Gastroesophageal sphincter (tissue), 4 donors: ENCODE data around the gene CHRNA5. TPM values are rescaled to one million over a fixed set of nuclear protein-coding genes. Genes with fewer than 3 reads are reported as not detected.
A peak's percentile ranks its signal among the peaks of the same experiment; 100 is the strongest.
"Not testable (repeated sequence)": the region's sequence is repeated elsewhere in the genome, so short reads cannot be mapped to it uniquely, and the experiment has no call there.

Experiments
- ATAC-seq: fragments of 150-250 bp; one replicate; pipeline ENCODE4 v1.9.1; 2016; ENCODE audit warnings: mild to moderate bottlenecking, moderate library complexity
- H3K27ac ChIP-seq, 4 donors: fragments of 200-600 bp; sonication (generic) in 3 of 4; 1 replicate in 3 of 4; 2 replicates in 1 of 4; pipeline ENCODE4 v1.5.1; 2016 to 2019
- H3K27me3 ChIP-seq: fragments of 200-600 bp; sonication (generic); one replicate; pipeline ENCODE4 v1.5.1; 2019
- H3K36me3 ChIP-seq, 2 donors: fragments of 200-600 bp; sonication (generic); one replicate each; pipeline ENCODE4 v1.5.1; 2019; ENCODE audit warnings: control low read depth in 1 of 2
- H3K4me1 ChIP-seq, 3 donors: fragments of 200-600 bp; sonication (generic); 1 replicate in 2 of 3; 2 replicates in 1 of 3; pipeline ENCODE4 v1.5.1; 2016 to 2019; ENCODE audit warnings: control low read depth in 2 of 3
- H3K4me3 ChIP-seq, 2 donors: fragments of 200-600 bp; sonication (generic); one replicate each; pipeline ENCODE4 v1.5.1; 2019; ENCODE audit warnings: mild to moderate bottlenecking in 1 of 2, moderate library complexity in 1 of 2
- H3K9me3 ChIP-seq, 3 donors: fragments of 200-600 bp; sonication (generic); one replicate each; pipeline ENCODE4 v1.5.1; 2017 to 2019; ENCODE audit warnings: control low read depth in 2 of 3
- EP300 ChIP-seq: sonication (generic); formaldehyde crosslinking; IDR thresholded peaks from one replicate; pipeline ENCODE4 v1.6.1; 2017; ENCODE audit warnings: antibody characterized with exemption, mild to moderate bottlenecking
- POLR2A ChIP-seq, 2 donors: fragments of 450-650 bp; IDR thresholded peaks; one replicate each; pipeline ENCODE4 v1.6.1; 2017; ENCODE audit warnings: antibody characterized with exemption in 2 of 2, mild to moderate bottlenecking in 2 of 2, moderate library complexity in 1 of 2
- POLR2AphosphoS5 ChIP-seq: sonication (generic); formaldehyde crosslinking; IDR thresholded peaks from one replicate; pipeline ENCODE4 v1.6.1; 2017; ENCODE audit warnings: antibody characterized with exemption
- WGBS, 2 donors: methylation state at CpG; one replicate each; pipeline ENCODE4 v1.1.5; 2018; ENCODE audit warnings: low coverage in 1 of 2; 5-methylcytosine and 5-hydroxymethylcytosine counted together
- total RNA-seq, 4 donors: library from RNA; depleted of rRNA; stranded (reverse); fragments of >200 nt; gene quantifications; one replicate each; pipeline ENCODE4 v1.1.0, GENCODE V29; 2016
- TF ChIP-seq, protein P1 (sequence below), 4 experiments: fragments of 200-600 bp in 2 of 4; fragments of 450-650 bp in 2 of 4; sonication (generic) in 1 of 4; IDR thresholded peaks; one replicate each; pipeline ENCODE4 v1.5.1; 2017 to 2019; ENCODE audit warnings: antibody characterized with exemption in 4 of 4, mild to moderate bottlenecking in 2 of 4, moderate library complexity in 2 of 4

The CHRNA5 gene
- 1 to 10 TPM in 3 of 4 donors, under 1 TPM in 1; 0.93 to 4.0 (median 1.6) TPM for total RNA-seq

DNA sequence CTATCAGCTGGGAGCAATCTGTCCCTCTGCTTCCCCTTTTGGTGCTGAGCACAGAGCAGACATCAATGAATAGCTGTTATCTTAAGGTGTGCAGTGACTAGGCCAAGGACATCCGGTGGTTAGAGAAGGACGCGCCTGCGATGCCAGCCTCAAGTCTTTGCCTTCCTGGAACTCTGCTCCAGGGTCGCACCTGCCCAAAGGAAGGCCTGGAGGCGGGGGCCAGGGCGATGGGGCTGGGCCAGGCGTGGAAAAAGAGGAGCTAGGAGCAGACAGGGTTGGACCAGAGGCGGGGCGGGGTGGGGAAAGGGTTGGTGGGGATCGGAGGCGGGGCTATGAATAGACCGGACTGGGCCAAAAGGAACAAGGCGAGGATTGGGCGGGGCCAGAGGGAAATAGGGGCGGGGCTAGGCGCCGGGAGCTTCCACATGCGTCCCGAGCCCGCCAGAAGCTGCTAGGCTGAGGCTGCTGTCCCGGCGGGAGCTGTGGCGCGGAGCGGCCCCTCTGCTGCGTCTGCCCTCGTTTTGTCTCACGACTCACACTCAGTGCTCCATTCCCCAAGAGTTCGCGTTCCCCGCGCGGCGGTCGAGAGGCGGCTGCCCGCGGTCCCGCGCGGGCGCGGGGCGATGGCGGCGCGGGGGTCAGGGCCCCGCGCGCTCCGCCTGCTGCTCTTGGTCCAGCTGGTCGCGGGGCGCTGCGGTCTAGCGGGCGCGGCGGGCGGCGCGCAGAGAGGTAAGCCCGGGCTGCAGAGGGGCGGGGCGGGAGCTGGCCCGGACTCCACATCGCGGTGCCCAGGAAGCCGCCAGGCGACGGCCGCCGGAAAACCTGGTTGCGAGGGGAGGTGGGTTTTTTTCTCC lies at the start of gene CHRNA5:
TSS of gene CHRNA5 (plus strand) at position 424 of the 854 bp plus-strand sequence. CDS start at position 624, 200 bp downstream.
- Histone ChIP-seq H3K27ac (peak within 1 kb of the TSS in 3 of 4 donors; percentile 70 to 80 (median 75)), H3K36me3 (no peaks in the 10 kb centered on the region), H3K4me3 (peak within 1 kb of the TSS; percentile 52 to 71), H3K4me1 (peaks cover 0 to 20% (median 0%) of the 10 kb centered on the region in 3 donors), H3K9me3 (no peaks in the 10 kb centered on the region), H3K27me3 (peaks cover 10% of the 10 kb centered on the region)
- 0% methylated on average over 1 to 14 of the region's 75 CpGs for WGBS, 2 donors
- TF ChIP-seq POLR2A (IDR thresholded peaks at IDR 0.05) (no peak), EP300 (no peak), POLR2AphosphoS5 (no peak)
- TF ChIP-seq, protein P1, sequence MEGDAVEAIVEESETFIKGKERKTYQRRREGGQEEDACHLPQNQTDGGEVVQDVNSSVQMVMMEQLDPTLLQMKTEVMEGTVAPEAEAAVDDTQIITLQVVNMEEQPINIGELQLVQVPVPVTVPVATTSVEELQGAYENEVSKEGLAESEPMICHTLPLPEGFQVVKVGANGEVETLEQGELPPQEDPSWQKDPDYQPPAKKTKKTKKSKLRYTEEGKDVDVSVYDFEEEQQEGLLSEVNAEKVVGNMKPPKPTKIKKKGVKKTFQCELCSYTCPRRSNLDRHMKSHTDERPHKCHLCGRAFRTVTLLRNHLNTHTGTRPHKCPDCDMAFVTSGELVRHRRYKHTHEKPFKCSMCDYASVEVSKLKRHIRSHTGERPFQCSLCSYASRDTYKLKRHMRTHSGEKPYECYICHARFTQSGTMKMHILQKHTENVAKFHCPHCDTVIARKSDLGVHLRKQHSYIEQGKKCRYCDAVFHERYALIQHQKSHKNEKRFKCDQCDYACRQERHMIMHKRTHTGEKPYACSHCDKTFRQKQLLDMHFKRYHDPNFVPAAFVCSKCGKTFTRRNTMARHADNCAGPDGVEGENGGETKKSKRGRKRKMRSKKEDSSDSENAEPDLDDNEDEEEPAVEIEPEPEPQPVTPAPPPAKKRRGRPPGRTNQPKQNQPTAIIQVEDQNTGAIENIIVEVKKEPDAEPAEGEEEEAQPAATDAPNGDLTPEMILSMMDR (IDR thresholded peaks at IDR 0.05), result no peak
- peak; percentile 99 for ATAC-seq

DNA sequence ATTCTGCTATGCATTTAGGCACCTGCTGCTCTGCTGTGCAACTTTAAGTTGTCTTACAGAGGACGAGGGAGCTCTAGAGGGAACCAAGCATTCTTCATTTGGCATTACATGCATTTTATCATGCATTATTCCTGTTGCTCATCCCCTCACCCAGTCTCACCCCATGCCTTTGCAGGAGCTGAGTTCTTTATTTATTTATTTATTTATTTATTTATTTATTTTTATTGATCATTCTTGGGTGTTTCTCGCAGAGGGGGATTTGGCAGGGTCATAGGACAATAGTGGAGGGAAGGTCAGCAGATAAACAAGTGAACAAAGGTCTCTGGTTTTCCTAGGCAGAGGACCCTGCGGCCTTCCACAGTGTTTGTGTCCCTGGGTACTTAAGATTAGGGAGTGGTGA lies 45.3 kb upstream of the CHRNA5 start:
- not testable (repeated sequence) for H3K4me3 ChIP-seq, H3K9me3 ChIP-seq, H3K4me1 ChIP-seq, H3K27me3 ChIP-seq, ATAC-seq, H3K27ac ChIP-seq
- WGBS, 2 donors, result 100% methylated on average over 1 of the region's 3 CpGs
- peaks cover 0 to 49% of the 10 kb centered on the region in 2 donors for H3K36me3 ChIP-seq

DNA sequence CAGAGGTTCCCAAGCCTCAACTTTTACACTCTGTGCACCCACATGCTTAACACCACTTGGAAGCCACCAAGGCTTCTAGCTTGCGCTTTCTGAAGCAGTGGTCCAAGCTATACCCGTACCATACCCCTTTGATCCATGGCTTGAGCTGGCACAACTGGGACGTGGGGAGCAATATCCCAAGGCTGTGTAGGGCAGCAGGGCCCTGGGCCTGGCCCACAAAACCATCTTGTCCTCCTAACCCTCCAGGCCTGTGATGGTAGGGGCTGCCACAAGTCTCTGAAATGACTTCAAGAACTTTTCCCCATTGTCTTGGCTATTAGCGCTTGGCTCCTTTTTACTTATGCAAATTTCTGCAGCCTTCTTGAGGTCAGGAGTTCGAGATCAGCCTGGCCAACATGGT lies 41.1 kb upstream of the CHRNA5 start:
- ATAC-seq, result no peak
- H3K9me3 ChIP-seq, result no peaks in the 10 kb centered on the region
- no peak overlapping the region for H3K4me3 ChIP-seq
- no peak overlapping the region for H3K27ac ChIP-seq
- no peaks in the 10 kb centered on the region for H3K27me3 ChIP-seq
- 80 to 100% methylated on average over 2 to 3 of the region's 5 CpGs for WGBS, 2 donors
- no peaks in the 10 kb centered on the region for H3K4me1 ChIP-seq
- H3K36me3 ChIP-seq, result peaks cover 0 to 20% of the 10 kb centered on the region in 2 donors
- TF ChIP-seq, protein P1 (IDR thresholded peaks at IDR 0.05), result no peak
- TF ChIP-seq POLR2A (IDR thresholded peaks at IDR 0.05), result no peak
- no peak for TF ChIP-seq POLR2AphosphoS5
- no peak for TF ChIP-seq EP300

DNA sequence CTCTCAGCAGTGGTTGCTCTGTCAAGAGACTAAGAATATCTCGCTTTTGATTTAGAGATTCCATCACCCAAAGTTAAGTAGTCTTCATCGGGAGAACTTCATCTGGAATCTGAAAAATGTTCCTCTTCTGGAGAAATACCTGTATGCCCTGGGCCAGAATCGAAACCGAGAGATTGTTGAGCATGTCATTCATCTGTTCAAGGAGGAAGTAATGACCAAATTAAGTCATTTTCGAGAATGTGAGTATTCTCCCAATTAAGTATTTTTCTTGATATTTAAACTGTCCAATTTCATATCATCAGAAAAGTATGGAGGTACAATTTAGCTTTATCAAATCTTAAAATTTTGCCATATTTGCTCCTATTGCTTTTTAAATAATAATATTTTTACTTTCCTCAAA lies 38.0 kb upstream of the CHRNA5 start:
- no peaks in the 10 kb centered on the region for H3K27me3 ChIP-seq
- H3K36me3 ChIP-seq, result peaks cover 0 to 12% of the 10 kb centered on the region in 2 donors
- WGBS, 2 donors, result 84% methylated on average over 5 of the region's 5 CpGs
- no peaks in the 10 kb centered on the region for H3K9me3 ChIP-seq
- no peak overlapping the region for H3K4me3 ChIP-seq
- no peak for ATAC-seq
- no peak for TF ChIP-seq POLR2AphosphoS5
- TF ChIP-seq, protein P1 (IDR thresholded peaks at IDR 0.05), result no peak
- TF ChIP-seq POLR2A (IDR thresholded peaks at IDR 0.05), result no peak
- TF ChIP-seq EP300, result no peak
- no peaks in the 10 kb centered on the region for H3K4me1 ChIP-seq
- no peak overlapping the region for H3K27ac ChIP-seq

DNA sequence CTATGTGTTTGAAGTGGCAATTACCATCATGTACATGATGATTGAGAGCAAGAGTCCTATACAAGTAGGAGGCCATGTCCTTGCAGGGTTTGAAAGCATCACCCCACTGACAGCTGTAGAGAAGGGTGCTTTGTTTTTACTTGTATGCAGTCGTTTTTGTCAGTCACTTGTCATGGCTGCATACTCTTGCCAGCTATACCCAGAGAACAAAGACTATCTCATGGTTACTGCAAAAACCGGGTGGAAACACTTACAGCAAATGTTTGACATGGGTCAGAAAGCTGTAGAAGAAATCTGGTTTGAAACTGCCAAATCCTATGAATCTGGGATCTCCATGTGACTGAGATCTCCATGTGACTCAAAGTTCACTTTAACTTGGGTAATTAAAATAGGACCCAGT lies 32.0 kb upstream of the CHRNA5 start:
- Histone ChIP-seq H3K4me1 (no peaks in the 10 kb centered on the region), H3K4me3 (no peak overlapping the region), H3K27me3 (no peaks in the 10 kb centered on the region), H3K27ac (no peak overlapping the region), H3K9me3 (no peaks in the 10 kb centered on the region), H3K36me3 (peaks cover 0 to 6% of the 10 kb centered on the region in 2 donors)
- ATAC-seq, result no peak
- 62 to 83% methylated on average over 1 to 2 of the region's 2 CpGs for WGBS, 2 donors
- no peak for TF ChIP-seq EP300
- TF ChIP-seq POLR2AphosphoS5, result no peak
- TF ChIP-seq POLR2A (IDR thresholded peaks at IDR 0.05), result no peak
- TF ChIP-seq, protein P1 (IDR thresholded peaks at IDR 0.05), result no peak
